HEK293 (cell line): ENCODE data around the gene L3MBTL4.

Source experiments
- CTCF ChIA-PET: fragments of 350-600 bp; formaldehyde crosslinking; extraction: SDS; loops from one replicate; lab custom pipeline; 2021; ENCODE audit warnings: antibody characterized with exemption; lab: Yijun Ruan, JAX
- POLR2A ChIA-PET: fragments of 300-600 bp; formaldehyde crosslinking; extraction: SDS; loops from one replicate; lab custom pipeline; 2020; ENCODE audit warnings: antibody characterized with exemption, inconsistent platforms; lab: Yijun Ruan, JAX
- H3K27ac ChIP-seq: fragments of 200-500 bp; sonication (Bioruptor generic); 2 replicates; pipeline ENCODE4 v1.5.1; 2014; ENCODE audit warnings: low read depth, low read length, control low read depth, inconsistent platforms; ENCODE audit errors: extremely low read depth
- H3K36me3 ChIP-seq, 2 experiments: fragments of 200-500 bp in 1 of 2; sonication (Bioruptor generic) in 1 of 2; 1 replicate in 1 of 2; 2 replicates in 1 of 2; pipeline ENCODE4 v1.5.1; 2014 to 2017; ENCODE audit warnings: inconsistent platforms in 2 of 2, low read length in 2 of 2; ENCODE audit not compliant: control insufficient read depth in 2 of 2, insufficient read depth in 1 of 2
- H3K4me1 ChIP-seq: fragments of 200-500 bp; sonication (Bioruptor generic); 2 replicates; pipeline ENCODE4 v1.5.1; 2014; ENCODE audit warnings: mild to moderate bottlenecking, low read length, inconsistent platforms; ENCODE audit not compliant: control insufficient read depth, insufficient read depth
- H3K4me3 ChIP-seq: 2 replicates; pipeline ENCODE4 v1.5.1; 2011; ENCODE audit warnings: low read depth, mild to moderate bottlenecking, control low read depth, low read length, moderate library complexity
- H3K9me3 ChIP-seq: fragments of 200-500 bp; sonication (Bioruptor generic); 2 replicates; pipeline ENCODE4 v1.5.1; 2014; ENCODE audit warnings: low read depth, low read length, inconsistent platforms; ENCODE audit not compliant: control insufficient read depth, insufficient read depth
- GFI1B ChIP-seq: fragments of 450-650 bp; formaldehyde crosslinking; IDR thresholded peaks from 2 replicates; pipeline ENCODE4 v1.5.1; 2016; ENCODE audit warnings: missing biosample characterization, missing genetic modification characterization
- GLIS1 ChIP-seq: fragments of 450-650 bp; formaldehyde crosslinking; IDR thresholded peaks from 2 replicates; pipeline ENCODE4 v1.5.1; 2016; ENCODE audit warnings: missing biosample characterization, missing genetic modification characterization
- ZBTB44 ChIP-seq: fragments of 450-650 bp; IDR thresholded peaks from 2 replicates; pipeline ENCODE4 v1.5.1; 2018; ENCODE audit warnings: missing biosample characterization, mild to moderate bottlenecking, missing genetic modification characterization
- ZNF274 ChIP-seq, 2 experiments: fragments of 200-500 bp in 1 of 2; fragments of 450-650 bp in 1 of 2; sonication (Bioruptor generic) in 1 of 2; formaldehyde crosslinking in 1 of 2; IDR thresholded peaks; 2 replicates each; pipeline versions ENCODE4 v1.5.1 to v1.6.1; 2014 to 2016; ENCODE audit warnings: borderline replicate concordance in 1 of 2, inconsistent platforms in 1 of 2, low read length in 1 of 2, missing biosample characterization in 1 of 2, missing genetic modification characterization in 1 of 2
- ZNF292 ChIP-seq: fragments of 450-650 bp; formaldehyde crosslinking; IDR thresholded peaks from 2 replicates; pipeline ENCODE4 v1.5.1; 2016; ENCODE audit warnings: low read depth, missing biosample characterization, missing genetic modification characterization, borderline replicate concordance
- ZNF513 ChIP-seq: fragments of 450-650 bp; IDR thresholded peaks from 2 replicates; pipeline ENCODE4 v1.5.1; 2018; ENCODE audit warnings: missing biosample characterization, missing genetic modification characterization
- ZNF518A ChIP-seq: fragments of 450-650 bp; formaldehyde crosslinking; conservative IDR thresholded peaks from 2 replicates; pipeline ENCODE4 v1.5.1; 2016; ENCODE audit warnings: low read depth, missing biosample characterization, missing genetic modification characterization
- ZNF530 ChIP-seq: fragments of 450-650 bp; formaldehyde crosslinking; IDR thresholded peaks from 2 replicates; pipeline ENCODE4 v1.5.1; 2016; ENCODE audit warnings: low read depth, missing biosample characterization, missing genetic modification characterization
- ZNF596 ChIP-seq: fragments of 450-650 bp; IDR thresholded peaks from 2 replicates; pipeline ENCODE4 v1.5.0; 2018; ENCODE audit warnings: missing biosample characterization, mild to moderate bottlenecking, missing genetic modification characterization, moderate library complexity
- ZNF791 ChIP-seq: fragments of 450-650 bp; formaldehyde crosslinking; IDR thresholded peaks from 2 replicates; pipeline ENCODE4 v1.5.1; 2016; ENCODE audit warnings: missing biosample characterization, missing genetic modification characterization
- TF ChIP-seq, protein P1 (sequence below): fragments of 450-650 bp; formaldehyde crosslinking; IDR thresholded peaks from 2 replicates; pipeline ENCODE4 v1.5.1; 2016; ENCODE audit warnings: missing biosample characterization, missing genetic modification characterization
- TF ChIP-seq, protein P2 (sequence below): fragments of 450-650 bp; formaldehyde crosslinking; IDR thresholded peaks from 2 replicates; pipeline ENCODE4 v1.5.1; 2016; ENCODE audit warnings: missing biosample characterization, missing genetic modification characterization

L3MBTL4 gene

GRCh38 chr18:6056171-6056910 is 358.4 kb downstream of the L3MBTL4 start:
- CTCF ChIA-PET = interaction anchor here (0.5 kb wide), 1 partner anchor 283 kb away, joined by 3 read pairs; no protein-coding TSS in a partner anchor
- POLR2A ChIA-PET = no interaction called here
- Histone ChIP-seq H3K36me3 (no peaks in the 10 kb centered on the region), H3K27ac (peak overlapping the region; percentile 5; the same call in 1 of the 2 replicates), H3K4me3 (no peak overlapping the region), H3K9me3 (no peaks in the 10 kb centered on the region), H3K4me1 (peaks cover 23% of the 10 kb centered on the region)
- TF ChIP-seq GLIS1 (peak; percentile 47), ZBTB44 (tag by site-specific recombination) (no peak)

- POLR2A ChIA-PET = interaction anchor here (0.7 kb wide), 1 partner anchor 64 kb away, joined by 3 read pairs; no protein-coding TSS in a partner anchor
- peak overlapping the region; percentile 5; the same call in 1 of the 2 replicates for H3K27ac ChIP-seq
Measured at GRCh38 chr18:6055711-6056110, 359.0 kb downstream of the L3MBTL4 start.

More at GRCh38 chr18:6055711-6056110, 359.0 kb downstream of the L3MBTL4 start:
- TF ChIP-seq ZNF518A = no peak
- TF ChIP-seq ZNF292 (tag by site-specific recombination) = no peak
- no peak for TF ChIP-seq ZNF596 (tag by site-specific recombination)
- no peak for TF ChIP-seq ZNF530 (tag by site-specific recombination)
- TF ChIP-seq, protein P1, sequence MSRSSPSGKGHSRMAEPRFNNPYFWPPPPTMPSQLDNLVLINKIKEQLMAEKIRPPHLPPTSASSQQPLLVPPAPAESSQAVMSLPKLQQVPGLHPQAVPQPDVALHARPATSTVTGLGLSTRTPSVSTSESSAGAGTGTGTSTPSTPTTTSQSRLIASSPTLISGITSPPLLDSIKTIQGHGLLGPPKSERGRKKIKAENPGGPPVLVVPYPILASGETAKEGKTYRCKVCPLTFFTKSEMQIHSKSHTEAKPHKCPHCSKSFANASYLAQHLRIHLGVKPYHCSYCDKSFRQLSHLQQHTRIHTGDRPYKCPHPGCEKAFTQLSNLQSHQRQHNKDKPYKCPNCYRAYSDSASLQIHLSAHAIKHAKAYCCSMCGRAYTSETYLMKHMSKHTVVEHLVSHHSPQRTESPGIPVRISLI (tag by site-specific recombination) = no peak
- no peak for TF ChIP-seq GFI1B (tag by site-specific recombination)
- TF ChIP-seq, protein P2, sequence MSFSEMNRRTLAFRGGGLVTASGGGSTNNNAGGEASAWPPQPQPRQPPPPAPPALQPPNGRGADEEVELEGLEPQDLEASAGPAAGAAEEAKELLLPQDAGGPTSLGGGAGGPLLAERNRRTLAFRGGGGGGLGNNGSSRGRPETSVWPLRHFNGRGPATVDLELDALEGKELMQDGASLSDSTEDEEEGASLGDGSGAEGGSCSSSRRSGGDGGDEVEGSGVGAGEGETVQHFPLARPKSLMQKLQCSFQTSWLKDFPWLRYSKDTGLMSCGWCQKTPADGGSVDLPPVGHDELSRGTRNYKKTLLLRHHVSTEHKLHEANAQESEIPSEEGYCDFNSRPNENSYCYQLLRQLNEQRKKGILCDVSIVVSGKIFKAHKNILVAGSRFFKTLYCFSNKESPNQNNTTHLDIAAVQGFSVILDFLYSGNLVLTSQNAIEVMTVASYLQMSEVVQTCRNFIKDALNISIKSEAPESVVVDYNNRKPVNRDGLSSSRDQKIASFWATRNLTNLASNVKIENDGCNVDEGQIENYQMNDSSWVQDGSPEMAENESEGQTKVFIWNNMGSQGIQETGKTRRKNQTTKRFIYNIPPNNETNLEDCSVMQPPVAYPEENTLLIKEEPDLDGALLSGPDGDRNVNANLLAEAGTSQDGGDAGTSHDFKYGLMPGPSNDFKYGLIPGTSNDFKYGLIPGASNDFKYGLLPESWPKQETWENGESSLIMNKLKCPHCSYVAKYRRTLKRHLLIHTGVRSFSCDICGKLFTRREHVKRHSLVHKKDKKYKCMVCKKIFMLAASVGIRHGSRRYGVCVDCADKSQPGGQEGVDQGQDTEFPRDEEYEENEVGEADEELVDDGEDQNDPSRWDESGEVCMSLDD (tag by site-specific recombination) = no peak
- TF ChIP-seq ZNF513 = no peak
- no peak for TF ChIP-seq ZNF274 (IDR thresholded peaks at IDR 0.05; ENCODE audit: low read length)
- TF ChIP-seq ZNF274 (tag by site-specific recombination; IDR thresholded peaks at IDR 0.05; ENCODE audit: borderline replicate concordance) = no peak
- no peak for TF ChIP-seq ZNF791 (tag by site-specific recombination)
- no peak overlapping the region for H3K4me3 ChIP-seq
- H3K9me3 ChIP-seq = no peaks in the 10 kb centered on the region
- CTCF ChIA-PET = no interaction called here
- no peaks in the 10 kb centered on the region for H3K36me3 ChIP-seq
- H3K4me1 ChIP-seq = peaks cover 23% of the 10 kb centered on the region
